Progenitor cell of endocrine pancreas (in vitro differentiated cells): ENCODE results near the gene DHTKD1. TPM values are rescaled to one million over a fixed set of nuclear protein-coding genes. Genes with fewer than 3 reads are reported as not detected.

Experiments
- DNase-seq: peaks from one replicate; pipeline ENCODE4 v3.0.0; 2021; ENCODE audit warnings: low spot score; ENCODE audit not compliant: unreplicated experiment
- H3K27ac Mint-ChIP-seq: 2 replicates; pipeline ENCODE4 v1.8.0; 2021; ENCODE audit warnings: mild to moderate bottlenecking, moderate library complexity, mixed read lengths
- H3K27me3 Mint-ChIP-seq: 2 replicates; pipeline ENCODE4 v1.8.0; 2021; ENCODE audit warnings: mixed read lengths
- H3K36me3 Mint-ChIP-seq: 2 replicates; pipeline ENCODE4 v1.8.0; 2022; ENCODE audit warnings: mixed read lengths; ENCODE audit not compliant: insufficient read depth
- H3K4me1 Mint-ChIP-seq: 2 replicates; pipeline ENCODE4 v1.8.0; 2021; ENCODE audit warnings: low read depth, mixed read lengths
- H3K4me3 Mint-ChIP-seq: 2 replicates; pipeline ENCODE4 v1.8.0; 2021; ENCODE audit warnings: low read depth, mild to moderate bottlenecking, moderate library complexity, mixed read lengths
- H3K9me3 Mint-ChIP-seq: 2 replicates; pipeline ENCODE4 v1.8.0; 2021; ENCODE audit warnings: low read depth, mixed read lengths
- CTCF ChIP-seq: fragments of 200-600 bp; sonication (generic); IDR thresholded peaks from one replicate; pipeline ENCODE4 v1.5.0; 2021; ENCODE audit warnings: antibody characterized with exemption, mild to moderate bottlenecking; ENCODE audit not compliant: unreplicated experiment
- total RNA-seq: library from RNA; stranded (reverse); gene quantifications from 2 replicates; pipeline ENCODE4 v1.2.1, GENCODE V29; 2021

The DHTKD1 gene
- total RNA-seq, 1 donor from 2014 or later = 44.5 TPM

GRCh38 chr10:12027539-12027938 lies 41.2 kb upstream of the DHTKD1 start:
- H3K27me3 Mint-ChIP-seq = no peaks in the 10 kb centered on the region
- H3K9me3 Mint-ChIP-seq = no peaks in the 10 kb centered on the region
- TF ChIP-seq CTCF = no peak
- no peak overlapping the region for H3K27ac Mint-ChIP-seq
- no peak overlapping the region for H3K4me3 Mint-ChIP-seq
- H3K36me3 Mint-ChIP-seq = peaks cover 20% of the 10 kb centered on the region
- DNase-seq = no peak
- H3K4me1 Mint-ChIP-seq = no peaks in the 10 kb centered on the region

- DNase-seq = no peak
Measured at GRCh38 chr10:12031404-12031803, 37.4 kb upstream of the DHTKD1 start.

GRCh38 chr10:12036073-12036655 lies 32.6 kb upstream of the DHTKD1 start:
- H3K27me3 Mint-ChIP-seq = no peaks in the 10 kb centered on the region
- no peak for TF ChIP-seq CTCF
- no peaks in the 10 kb centered on the region for H3K9me3 Mint-ChIP-seq
- peaks cover 13% of the 10 kb centered on the region for H3K36me3 Mint-ChIP-seq
- no peak overlapping the region for H3K4me3 Mint-ChIP-seq
- DNase-seq = no peak
- peaks cover 7% of the 10 kb centered on the region for H3K4me1 Mint-ChIP-seq
- no peak overlapping the region for H3K27ac Mint-ChIP-seq

More at GRCh38 chr10:12031404-12031803, 37.4 kb upstream of the DHTKD1 start:
- H3K4me1 Mint-ChIP-seq = no peaks in the 10 kb centered on the region
- H3K4me3 Mint-ChIP-seq = no peak overlapping the region
- no peaks in the 10 kb centered on the region for H3K27me3 Mint-ChIP-seq
- peaks cover 25% of the 10 kb centered on the region for H3K36me3 Mint-ChIP-seq
- TF ChIP-seq CTCF = no peak
- H3K27ac Mint-ChIP-seq = no peak overlapping the region
- no peaks in the 10 kb centered on the region for H3K9me3 Mint-ChIP-seq

GRCh38 chr10:12041766-12042408 lies 26.9 kb upstream of the DHTKD1 start:
- Mint-ChIP-seq H3K4me1 (peaks cover 16% of the 10 kb centered on the region), H3K36me3 (peaks cover 2% of the 10 kb centered on the region), H3K27ac (peak overlapping the region; percentile 96), H3K4me3 (peak overlapping the region; percentile 97), H3K9me3 (peaks cover 4% of the 10 kb centered on the region), H3K27me3 (peaks cover 3% of the 10 kb centered on the region)
- DNase-seq = no peak
- no peak for TF ChIP-seq CTCF

GRCh38 chr10:12042409-12042796 lies 26.4 kb upstream of the DHTKD1 start:
- peak; percentile 31 for DNase-seq
- Mint-ChIP-seq H3K9me3 (peaks cover 4% of the 10 kb centered on the region), H3K27me3 (peaks cover 3% of the 10 kb centered on the region), H3K27ac (peak overlapping the region; percentile 96), H3K4me1 (peaks cover 16% of the 10 kb centered on the region), H3K4me3 (peak overlapping the region; percentile 97), H3K36me3 (peaks cover 2% of the 10 kb centered on the region)
- no peak for TF ChIP-seq CTCF
